NCI-H2107 treated with DMSO at 0.1 percent for 48 hours (cell line): ENCODE data around the gene ZNF492.
"Not testable (repeated sequence)": the region's sequence is repeated elsewhere in the genome, so short reads cannot be mapped to it uniquely, and the experiment has no call there.

Source experiments
- DNase-seq: peaks from one replicate; lab custom pipeline; 2025; ENCODE audit not compliant: unreplicated experiment; lab: John Stamatoyannopoulos, UW

ZNF492 gene

GRCh38 chr19:22617181-22617580 is 16.9 kb upstream of the ZNF492 start:
- not testable (repeated sequence) for DNase-seq

- no peak for DNase-seq
Observed at GRCh38 chr19:22617614-22618320, 16.4 kb upstream of the ZNF492 start.

- DNase-seq: no peak
Observed at GRCh38 chr19:22619371-22619770, 14.8 kb upstream of the ZNF492 start.

- no peak for DNase-seq
Observed at GRCh38 chr19:22619932-22620331, 14.2 kb upstream of the ZNF492 start.

- no peak for DNase-seq
Observed at GRCh38 chr19:22620401-22620800, 13.7 kb upstream of the ZNF492 start.

GRCh38 chr19:22620912-22621311 is 13.2 kb upstream of the ZNF492 start:
- DNase-seq: no peak

- DNase-seq: no peak
Observed at GRCh38 chr19:22622020-22622419, 12.1 kb upstream of the ZNF492 start.

GRCh38 chr19:22622901-22623840 is 11.0 kb upstream of the ZNF492 start:
- no peak for DNase-seq

- DNase-seq: no peak
Observed at GRCh38 chr19:22623841-22624221, 10.3 kb upstream of the ZNF492 start.

- no peak for DNase-seq
Observed at GRCh38 chr19:22625266-22626035, 8.7 kb upstream of the ZNF492 start.

GRCh38 chr19:22627526-22627925 is 6.6 kb upstream of the ZNF492 start:
- no peak for DNase-seq

- no peak for DNase-seq
Observed at GRCh38 chr19:22628401-22628800, 5.7 kb upstream of the ZNF492 start.

- no peak for DNase-seq
Observed at GRCh38 chr19:22634450-22634827, 315 bp downstream of the ZNF492 start.

- DNase-seq: not testable (repeated sequence)
Observed at GRCh38 chr19:22685493-22685892, 51.4 kb downstream of the ZNF492 start.

GRCh38 chr19:22702661-22703060 is 68.5 kb downstream of the ZNF492 start:
- DNase-seq: not testable (repeated sequence)

- DNase-seq: not testable (repeated sequence)
Observed at GRCh38 chr19:22703096-22703495, 69.0 kb downstream of the ZNF492 start.

- DNase-seq: no peak
Observed at GRCh38 chr19:22708983-22709382, 74.9 kb downstream of the ZNF492 start.
